ENCODE measurements around the gene EXPH5. TPM values are rescaled to one million over a fixed set of nuclear protein-coding genes. Genes with fewer than 3 reads are reported as not detected.
A peak's percentile ranks its signal among the peaks of the same experiment; 100 is the strongest.

The EXPH5 gene
- total RNA-seq, 1 experiment from 2014 or later, result 18.1 TPM

GRCh38 chr11:108636222-108636621 lies 42.7 kb upstream of the EXPH5 start:
- Mint-ChIP-seq H3K27me3 (ENCODE audit: insufficient read depth, unreplicated experiment) (no peaks in the 10 kb centered on the region), H3K4me3 (ENCODE audit: unreplicated experiment) (no peak overlapping the region), H3K36me3 (ENCODE audit: insufficient read depth, unreplicated experiment) (no peaks in the 10 kb centered on the region), H3K9me3 (ENCODE audit: unreplicated experiment) (no peaks in the 10 kb centered on the region), H3K4me1 (ENCODE audit: low read depth, unreplicated experiment) (peaks cover 44% of the 10 kb centered on the region), H3K27ac (ENCODE audit: unreplicated experiment) (no peak overlapping the region)
- no TSS peak for BruUV-seq (replicated peaks)
- TF ChIP-seq CTCF (IDR thresholded peaks at IDR 0.05; ENCODE audit: insufficient read depth in 1 of 2, low read depth in 1 of 2, low read length in 1 of 2, severe bottlenecking in 1 of 2, unreplicated experiment in 1 of 2), result no peak
- no peaks in the 10 kb centered on the region for H3K9me3 ChIP-seq
- peaks cover 42% of the 10 kb centered on the region for H3K4me1 ChIP-seq
- POLR2A ChIA-PET, result no interaction called here
- intact Hi-C loops (cut with micrococcal nuclease; ENCODE audit: unreplicated experiment), result no loop called here
- CTCF ChIA-PET, result no interaction called here
- H3K27me3 ChIP-seq (replicated peaks; ENCODE audit: control insufficient read depth, insufficient read depth, low read length), result no peaks in the 10 kb centered on the region
- no peak overlapping the region for H3K4me3 ChIP-seq (ENCODE audit: low read depth, low read length)
- no peak for DNase-seq
- no peaks in the 10 kb centered on the region for H3K36me3 ChIP-seq (ENCODE audit: control insufficient read depth, insufficient read depth, low read length)

DNA sequence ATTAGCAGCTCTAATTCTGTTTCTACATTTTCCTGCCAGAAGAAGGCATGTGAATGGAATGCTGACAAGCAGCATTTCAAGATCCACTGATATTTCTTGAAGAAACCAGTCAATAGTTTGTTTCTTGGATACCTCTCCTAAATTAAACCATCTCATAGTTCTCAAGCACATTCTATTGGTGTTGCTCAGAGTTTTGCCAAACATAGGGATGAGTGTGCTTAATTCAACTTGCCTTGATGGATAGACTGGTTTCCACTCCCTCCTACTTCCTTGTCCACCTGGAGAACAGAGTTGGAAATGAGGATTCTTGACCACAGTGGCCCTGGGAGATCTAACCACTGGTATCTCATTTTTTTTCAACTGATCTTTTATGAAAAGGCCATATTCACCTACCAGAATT lies 41.5 kb upstream of the EXPH5 start:
- intact Hi-C loops (cut with micrococcal nuclease; ENCODE audit: unreplicated experiment), result no loop called here

GRCh38 chr11:108632041-108632704 lies 38.6 kb upstream of the EXPH5 start:
- H3K9me3 ChIP-seq, result peaks cover 27% of the 10 kb centered on the region
- ChIA-PET POLR2A (interaction anchor here (0.6 to 0.7 kb wide), 2 partner anchors 14 to 36 kb away, joined by 3 to 6 read pairs; no protein-coding TSS in a partner anchor), CTCF (interaction anchor here (1.1 kb wide), 1 partner anchor 264 kb away, joined by 4 read pairs; no protein-coding TSS in a partner anchor)
- Mint-ChIP-seq H3K36me3 (ENCODE audit: insufficient read depth, unreplicated experiment) (no peaks in the 10 kb centered on the region), H3K27ac (ENCODE audit: unreplicated experiment) (no peak overlapping the region), H3K27me3 (ENCODE audit: insufficient read depth, unreplicated experiment) (no peaks in the 10 kb centered on the region), H3K4me3 (ENCODE audit: unreplicated experiment) (no peak overlapping the region), H3K9me3 (ENCODE audit: unreplicated experiment) (peaks cover 11% of the 10 kb centered on the region), H3K4me1 (ENCODE audit: low read depth, unreplicated experiment) (peaks cover 13% of the 10 kb centered on the region)
- no TSS peak for BruUV-seq (replicated peaks)
- no peak for TF ChIP-seq CTCF (IDR thresholded peaks at IDR 0.05; ENCODE audit: insufficient read depth in 1 of 2, low read depth in 1 of 2, low read length in 1 of 2, severe bottlenecking in 1 of 2, unreplicated experiment in 1 of 2)
- peaks cover 19% of the 10 kb centered on the region for H3K4me1 ChIP-seq
- H3K27me3 ChIP-seq (replicated peaks; ENCODE audit: control insufficient read depth, insufficient read depth, low read length), result no peaks in the 10 kb centered on the region
- H3K36me3 ChIP-seq (ENCODE audit: control insufficient read depth, insufficient read depth, low read length), result no peaks in the 10 kb centered on the region
- DNase-seq, result no peak
- intact Hi-C loops (cut with micrococcal nuclease; ENCODE audit: unreplicated experiment), result no loop called here
- H3K4me3 ChIP-seq (ENCODE audit: low read depth, low read length), result no peak overlapping the region

More for the DNA sequence above, 41.5 kb upstream of the EXPH5 start:
- Histone ChIP-seq H3K27me3 (replicated peaks; ENCODE audit: control insufficient read depth, insufficient read depth, low read length) (no peaks in the 10 kb centered on the region), H3K9me3 (peaks cover under 1% of the 10 kb centered on the region; the same call in 1 of the 2 replicates), H3K4me3 (ENCODE audit: low read depth, low read length) (no peak overlapping the region), H3K36me3 (ENCODE audit: control insufficient read depth, insufficient read depth, low read length) (no peaks in the 10 kb centered on the region), H3K4me1 (peaks cover 31% of the 10 kb centered on the region)
- no peaks in the 10 kb centered on the region for H3K9me3 Mint-ChIP-seq (ENCODE audit: unreplicated experiment)
- POLR2A ChIA-PET, result no interaction called here
- H3K36me3 Mint-ChIP-seq (ENCODE audit: insufficient read depth, unreplicated experiment), result no peaks in the 10 kb centered on the region
- no TSS peak for BruUV-seq (replicated peaks)
- no peaks in the 10 kb centered on the region for H3K27me3 Mint-ChIP-seq (ENCODE audit: insufficient read depth, unreplicated experiment)
- DNase-seq, result peak in 1 of 2 experiments; percentile 32
- H3K4me1 Mint-ChIP-seq (ENCODE audit: low read depth, unreplicated experiment), result peaks cover 33% of the 10 kb centered on the region
- CTCF ChIA-PET, result no interaction called here
- no peak overlapping the region for H3K4me3 Mint-ChIP-seq (ENCODE audit: unreplicated experiment)
- peak overlapping the region; percentile 1 for H3K27ac Mint-ChIP-seq (ENCODE audit: unreplicated experiment)
- TF ChIP-seq CTCF (IDR thresholded peaks at IDR 0.05; ENCODE audit: insufficient read depth in 1 of 2, low read depth in 1 of 2, low read length in 1 of 2, severe bottlenecking in 1 of 2, unreplicated experiment in 1 of 2), result no peak

Data from Caco-2 (cell line).